ENCODE data around the gene USF2. TPM values are rescaled to one million over a fixed set of nuclear protein-coding genes. Genes with fewer than 3 reads are reported as not detected.

Gene USF2
- total and polyA plus RNA-seq, 2 donors (not counting 1 experiment from before 2014, with no cell fraction given): 318 to 377 TPM

GRCh38 chr19:35295792-35296462 is 27.2 kb downstream of the USF2 start:
- Histone ChIP-seq H3K36me3 (replicated peaks in 1 of 2; ENCODE audit: control extremely low read depth in 1 of 2, control insufficient read depth in 1 of 2, extremely low read depth in 1 of 2, insufficient read depth in 2 of 2, low read length in 1 of 2) (no peaks in the 10 kb centered on the region), H3K79me2 (ENCODE audit: control insufficient read depth, insufficient read depth, low read length) (peaks cover 20% of the 10 kb centered on the region), H4K20me1 (ENCODE audit: control insufficient read depth, insufficient read depth, low read length, poor library complexity, severe bottlenecking) (no peaks in the 10 kb centered on the region), H3K4me3 (ENCODE audit: control extremely low read depth in 1 of 5, extremely low read depth in 1 of 5, insufficient read depth in 1 of 5, low read depth in 2 of 5, low read length in 4 of 5) (peak overlapping the region in 2 of 5 experiments; percentile 17 to 23), H3K4me1 (ENCODE audit: control insufficient read depth in 2 of 2, insufficient read depth in 2 of 2, low read length in 2 of 2) (peaks cover 27 to 52% of the 10 kb centered on the region in 2 donors), H3K27ac (ENCODE audit: low read length in 2 of 2) (peak overlapping the region; percentile 57 to 58), H3K27me3 (replicated peaks in 1 of 4; ENCODE audit: control extremely low read depth in 1 of 4, control insufficient read depth in 3 of 4, insufficient read depth in 4 of 4, low read length in 3 of 4) (no peaks in the 10 kb centered on the region), H2AFZ (ENCODE audit: insufficient read depth, low read depth, low read length, poor library complexity, severe bottlenecking) (peak overlapping the region; percentile 67), H3K4me2 (replicated peaks; ENCODE audit: low read depth, low read length, poor library complexity, severe bottlenecking) (peak overlapping the region; percentile 58), H3K9ac (ENCODE audit: low read length) (peak overlapping the region; percentile 17), H3K9me3 (ENCODE audit: control extremely low read depth in 1 of 3, control insufficient read depth in 2 of 3, insufficient read depth in 1 of 3, low read length in 2 of 3) (peaks cover 0 to 7% (median 0%) of the 10 kb centered on the region in 3 donors)
- intact Hi-C loops (cut with micrococcal nuclease): loop anchor here (5.0 kb wide), 1 partner anchor 36 kb away; no protein-coding TSS in a partner anchor
- no peaks in the 10 kb centered on the region for H3K27me3 Mint-ChIP-seq
- peaks cover 23% of the 10 kb centered on the region for H3K4me1 Mint-ChIP-seq
- WGBS (ENCODE audit: insufficient coverage): 3% methylated on average over 24 of the region's 24 CpGs
- ChIA-PET CTCF (interaction anchor here (0.6 to 1.4 kb wide), 10 partner anchors 9 to 252 kb away, joined by 3 to 4 read pairs (median 3); partner anchors contain the start of gene FFAR1), POLR2A (interaction anchor here (0.6 to 1.5 kb wide), 6 partner anchors 11 to 53 kb away, joined by 3 to 7 read pairs (median 4); no protein-coding TSS in a partner anchor)
- TF ChIP-seq CTCF (IDR thresholded peaks at IDR 0.05) (no peak), EZH2 (IDR thresholded peaks at IDR 0.05; ENCODE audit: borderline replicate concordance, insufficient read depth, low read depth, low read length, poor library complexity, severe bottlenecking) (no peak)
- peak overlapping the region; percentile 66 for H3K4me3 Mint-ChIP-seq
- peak; percentile 76 for DNase-seq
- ATAC-seq (ENCODE audit: low read depth): peak; percentile 73
- no peaks in the 10 kb centered on the region for H3K9me3 Mint-ChIP-seq (ENCODE audit: insufficient read depth)
- peak overlapping the region; percentile 74 for H3K27ac Mint-ChIP-seq

Measured in B cell (primary cell).